ENCODE data around the gene SATB2.

SATB2 gene

DNA sequence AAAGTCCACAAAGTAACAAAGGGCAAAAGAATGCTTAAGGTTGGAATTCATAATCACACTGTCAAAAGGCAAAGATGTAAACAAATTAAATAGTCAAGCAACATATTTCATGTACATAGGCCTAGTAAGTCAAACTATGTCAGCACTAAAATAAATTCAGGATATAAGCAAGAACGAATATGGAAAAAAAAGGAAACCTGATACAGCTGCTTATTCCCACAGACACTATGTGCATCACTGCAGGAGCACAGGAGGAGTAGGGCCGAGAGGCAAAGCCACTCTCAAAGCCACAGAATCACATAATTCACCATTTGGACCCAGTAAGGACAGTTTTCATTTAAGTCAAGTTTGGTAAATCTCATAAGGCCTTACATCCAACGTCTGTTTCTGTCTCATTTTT is 116.6 kb downstream of the SATB2 start:
- DNase-seq (ENCODE audit: low read depth): no peak
- no peak for TF ChIP-seq CTCF (conservative IDR thresholded peaks at IDR 0.05; ENCODE audit: control insufficient read depth, insufficient read depth, low read depth, low read length)
- H3K4me3 ChIP-seq (ENCODE audit: control insufficient read depth, low read depth, low read length): no peak overlapping the region

DNA sequence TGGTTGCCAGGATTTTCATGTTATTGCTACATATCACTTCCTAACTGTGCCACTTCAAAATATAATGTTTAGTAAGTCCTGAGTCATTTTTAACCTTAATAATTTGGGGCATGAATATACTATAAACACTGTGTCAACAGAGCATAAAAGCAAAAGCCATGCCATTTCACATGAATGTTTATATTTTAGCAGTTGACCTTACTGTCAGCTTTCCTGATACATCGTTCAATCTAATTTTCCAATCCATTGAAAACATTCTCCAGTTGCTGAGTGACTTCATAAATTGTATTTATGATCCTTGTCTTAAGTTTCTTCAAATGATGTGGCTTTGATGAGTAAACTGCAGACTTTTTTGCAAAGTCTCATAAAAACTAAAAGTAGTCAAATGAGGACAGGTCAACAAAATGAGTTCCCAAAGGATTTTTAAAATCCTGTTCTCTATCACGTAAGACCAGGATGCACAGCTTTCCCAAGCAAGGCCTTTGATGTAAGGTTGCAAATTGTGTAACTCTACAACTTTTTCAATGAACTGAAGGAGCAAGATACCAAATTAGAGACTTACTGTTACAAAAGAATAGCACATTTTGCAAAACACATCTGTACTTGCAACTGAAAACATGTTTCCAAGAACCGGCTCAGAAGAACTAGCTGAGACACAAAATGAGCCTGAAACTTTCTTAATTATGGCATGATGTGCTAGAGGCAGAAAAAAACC is 117.7 kb downstream of the SATB2 start:
- DNase-seq (ENCODE audit: low read depth): peak; percentile 25
- no peak for TF ChIP-seq CTCF (conservative IDR thresholded peaks at IDR 0.05; ENCODE audit: control insufficient read depth, insufficient read depth, low read depth, low read length)
- no peak overlapping the region for H3K4me3 ChIP-seq (ENCODE audit: control insufficient read depth, low read depth, low read length)

GRCh38 chr2:199336546-199336945 is 121.2 kb downstream of the SATB2 start:
- peak; percentile 4 for DNase-seq (ENCODE audit: low read depth)
- TF ChIP-seq CTCF (conservative IDR thresholded peaks at IDR 0.05; ENCODE audit: control insufficient read depth, insufficient read depth, low read depth, low read length): no peak
- no peak overlapping the region for H3K4me3 ChIP-seq (ENCODE audit: control insufficient read depth, low read depth, low read length)

DNA sequence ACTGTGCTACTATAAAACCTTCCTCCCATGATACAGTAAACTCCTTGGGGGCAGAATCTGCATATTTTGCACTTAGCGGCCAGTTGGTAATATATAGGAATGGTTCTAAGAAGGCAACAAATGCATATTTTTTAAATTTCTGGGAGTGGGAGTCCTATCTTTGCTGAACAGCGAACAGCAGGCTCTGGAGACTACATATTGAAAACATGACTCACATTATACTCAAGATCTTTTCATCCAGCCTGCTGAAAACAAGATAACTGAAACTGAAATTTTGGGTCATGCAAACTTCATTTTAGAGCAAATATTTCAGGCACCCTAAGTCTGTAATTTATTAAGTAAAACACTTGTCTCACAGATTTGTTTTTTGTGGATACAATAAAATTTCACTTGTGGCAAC is 122.2 kb downstream of the SATB2 start:
- no peak overlapping the region for H3K4me3 ChIP-seq (ENCODE audit: control insufficient read depth, low read depth, low read length)
- TF ChIP-seq CTCF (conservative IDR thresholded peaks at IDR 0.05; ENCODE audit: control insufficient read depth, insufficient read depth, low read depth, low read length): no peak
- no peak for DNase-seq (ENCODE audit: low read depth)

DNA sequence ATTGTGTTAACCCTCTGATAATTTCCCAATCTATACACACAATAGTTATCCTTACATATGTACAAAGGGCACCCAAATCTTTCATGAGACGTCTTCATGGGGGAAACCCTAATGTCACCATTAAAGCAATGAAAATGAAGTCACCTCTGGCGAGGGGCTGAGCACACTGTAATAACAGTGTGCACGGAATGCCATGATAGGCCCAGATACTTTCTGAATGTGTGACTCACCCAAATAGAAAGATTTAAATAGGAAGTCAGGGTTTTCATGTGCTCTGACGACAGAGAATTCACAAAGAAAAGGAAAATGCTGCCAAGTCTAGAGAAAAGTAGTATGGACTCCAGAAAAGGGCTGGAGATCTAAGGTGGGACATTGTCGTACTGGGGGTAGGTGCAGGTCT is 128.3 kb downstream of the SATB2 start:
- DNase-seq (ENCODE audit: low read depth): peak; percentile 42
- no peak overlapping the region for H3K4me3 ChIP-seq (ENCODE audit: control insufficient read depth, low read depth, low read length)
- no peak for TF ChIP-seq CTCF (conservative IDR thresholded peaks at IDR 0.05; ENCODE audit: control insufficient read depth, insufficient read depth, low read depth, low read length)

GRCh38 chr2:199329031-199329430 is 128.7 kb downstream of the SATB2 start:
- TF ChIP-seq CTCF (conservative IDR thresholded peaks at IDR 0.05; ENCODE audit: control insufficient read depth, insufficient read depth, low read depth, low read length): no peak

DNA sequence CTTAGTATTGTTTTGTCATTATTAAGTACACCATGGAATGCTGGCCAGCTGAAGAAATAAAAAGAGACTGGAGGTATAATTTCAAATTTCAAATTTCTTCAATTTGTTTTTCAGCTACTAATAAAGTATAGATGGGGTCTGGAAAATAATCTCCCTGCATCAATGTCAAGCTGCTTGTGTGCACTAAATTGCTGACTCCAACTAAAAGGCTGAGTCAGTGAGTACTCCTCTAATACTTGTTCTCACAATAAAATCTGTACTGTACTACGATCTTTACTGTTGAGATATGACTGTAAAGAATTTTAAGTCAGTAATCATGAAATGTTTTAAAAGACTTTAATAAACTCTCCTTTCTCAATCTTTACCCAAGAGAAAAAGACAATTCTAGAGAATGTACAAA is 131.9 kb downstream of the SATB2 start:
- H3K4me3 ChIP-seq (ENCODE audit: control insufficient read depth, low read depth, low read length): no peak overlapping the region
- TF ChIP-seq CTCF (conservative IDR thresholded peaks at IDR 0.05; ENCODE audit: control insufficient read depth, insufficient read depth, low read depth, low read length): no peak
- DNase-seq (ENCODE audit: low read depth): no peak

More at GRCh38 chr2:199329031-199329430, 128.7 kb downstream of the SATB2 start:
- H3K4me3 ChIP-seq (ENCODE audit: control insufficient read depth, low read depth, low read length): no peak overlapping the region
- no peak for DNase-seq (ENCODE audit: low read depth)
